SU-DHL-6 (cell line): ENCODE data around the gene TSTD1.

Experiments used
- H2AFZ ChIP-seq: fragments of 200-600 bp; sonication (generic); 2 replicates; pipeline ENCODE4 v1.6.1; 2014; ENCODE audit warnings: low read depth, mild to moderate bottlenecking, moderate library complexity, mixed read lengths, antibody characterized with exemption, low read length; ENCODE audit not compliant: severe bottlenecking
- H3F3A ChIP-seq: fragments of 200-600 bp; shearing (Covaris generic); 2 replicates; pipeline ENCODE4 v1.6.0; 2016; ENCODE audit warnings: antibody characterized with exemption, mild to moderate bottlenecking; ENCODE audit not compliant: insufficient read depth
- H3K27ac ChIP-seq: fragments of 200-600 bp; sonication (generic); 2 replicates; pipeline ENCODE4 v1.5.1; 2016; ENCODE audit warnings: low read depth, mild to moderate bottlenecking, low read length, moderate library complexity, mixed read lengths
- H3K27me3 ChIP-seq: fragments of 200-600 bp; sonication (generic), shearing (Covaris generic); 2 replicates; pipeline ENCODE4 v1.6.0; 2014; ENCODE audit warnings: mild to moderate bottlenecking, low read length
- H3K36me3 ChIP-seq: fragments of 200-600 bp; sonication (generic); 2 replicates; pipeline ENCODE4 v1.6.1; 2014; ENCODE audit warnings: mild to moderate bottlenecking, low read length, mixed read lengths
- H3K4me2 ChIP-seq: fragments of 300-600, 200-600 bp; shearing (Covaris generic), sonication (generic); 2 replicates; pipeline ENCODE4 v1.6.0; 2014; ENCODE audit warnings: low read length, low read depth, mild to moderate bottlenecking; ENCODE audit not compliant: poor library complexity, severe bottlenecking
- H3K4me3 ChIP-seq: fragments of 200-600 bp; sonication (generic); 2 replicates; pipeline ENCODE4 v1.5.1; 2014; ENCODE audit warnings: antibody characterized with exemption, low read length, mild to moderate bottlenecking, mixed read lengths; ENCODE audit not compliant: insufficient read depth, poor library complexity, severe bottlenecking
- H3K79me2 ChIP-seq: fragments of 200-600 bp; sonication (generic); 2 replicates; pipeline ENCODE4 v1.6.1; 2014; ENCODE audit warnings: mild to moderate bottlenecking, low read length, moderate library complexity; ENCODE audit not compliant: insufficient read depth
- H3K9ac ChIP-seq: fragments of 200-600 bp; sonication (generic); 2 replicates; pipeline ENCODE4 v1.7.0; 2014; ENCODE audit warnings: mild to moderate bottlenecking, low read length
- H3K9me2 ChIP-seq: fragments of 200-600 bp; sonication (generic); replicated peaks from 2 replicates; pipeline ENCODE4 v1.6.1; 2014; ENCODE audit warnings: low read length; ENCODE audit not compliant: insufficient read depth
- H3K9me3 ChIP-seq: fragments of 200-600 bp; sonication (generic); 2 replicates; pipeline ENCODE4 v1.6.1; 2014; ENCODE audit warnings: low read length, mixed read lengths; ENCODE audit not compliant: insufficient read depth
- H4K20me1 ChIP-seq: fragments of 200-600 bp; sonication (generic); 2 replicates; pipeline ENCODE4 v1.6.1; 2014; ENCODE audit warnings: low read depth, mild to moderate bottlenecking, antibody characterized with exemption, low read length, moderate library complexity, mixed read lengths
- CTCF ChIP-seq: fragments of 200-600 bp; sonication (generic); IDR thresholded peaks from one replicate; pipeline ENCODE4 v1.5.1; 2017; ENCODE audit warnings: antibody characterized with exemption, mild to moderate bottlenecking, low read length, moderate library complexity; ENCODE audit not compliant: insufficient read depth, poor library complexity, severe bottlenecking
- EZH2phosphoT487 ChIP-seq: fragments of 200-600 bp; sonication (generic), shearing (Covaris generic); conservative IDR thresholded peaks from 2 replicates; pipeline ENCODE4 v1.6.1; 2018; ENCODE audit warnings: mild to moderate bottlenecking, antibody characterized with exemption, low read length, moderate library complexity, mixed read lengths

Gene TSTD1

GRCh38 chr1:161000736-161001480 lies 37.9 kb downstream of the TSTD1 start:
- Histone ChIP-seq H2AFZ (no peak overlapping the region), H3K9me2 (no peaks in the 10 kb centered on the region), H3F3A (no peaks in the 10 kb centered on the region), H3K9ac (no peak overlapping the region), H3K27me3 (no peaks in the 10 kb centered on the region), H3K27ac (no peak overlapping the region), H3K4me2 (no peak overlapping the region), H3K9me3 (no peaks in the 10 kb centered on the region), H3K4me3 (no peak overlapping the region), H3K36me3 (no peaks in the 10 kb centered on the region), H4K20me1 (no peaks in the 10 kb centered on the region), H3K79me2 (no peaks in the 10 kb centered on the region)
- TF ChIP-seq CTCF = no peak
- TF ChIP-seq EZH2phosphoT487 = no peak

DNA sequence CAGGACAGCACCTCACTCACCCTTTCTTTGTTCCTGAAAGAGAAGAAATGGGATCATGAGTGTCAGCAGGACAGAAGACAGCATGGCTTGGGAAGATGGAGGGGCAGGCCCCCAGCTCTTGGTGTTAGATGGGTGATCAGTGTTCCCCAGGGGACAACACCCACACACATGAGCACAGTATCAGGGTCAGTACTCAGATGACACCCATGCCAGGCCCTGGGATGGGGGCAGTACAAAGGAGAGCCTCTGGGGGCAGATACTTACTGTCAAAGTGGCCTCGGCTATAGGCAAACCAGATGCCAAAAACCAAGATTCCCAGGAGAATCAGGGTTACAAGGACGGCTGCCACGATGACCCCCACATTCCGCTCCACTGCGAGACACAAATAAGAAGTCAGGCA lies 39.4 kb downstream of the TSTD1 start:
- no peaks in the 10 kb centered on the region for H3K36me3 ChIP-seq
- H3K9me3 ChIP-seq = no peaks in the 10 kb centered on the region

GRCh38 chr1:160997323-160998038 lies 41.3 kb downstream of the TSTD1 start:
- Histone ChIP-seq H3K4me3 (no peak overlapping the region), H3K9ac (no peak overlapping the region), H3K27ac (no peak overlapping the region), H3K79me2 (no peaks in the 10 kb centered on the region), H3K9me2 (no peaks in the 10 kb centered on the region), H3K9me3 (no peaks in the 10 kb centered on the region), H2AFZ (no peak overlapping the region), H3K36me3 (no peaks in the 10 kb centered on the region), H3F3A (no peaks in the 10 kb centered on the region), H4K20me1 (no peaks in the 10 kb centered on the region), H3K27me3 (no peaks in the 10 kb centered on the region), H3K4me2 (no peak overlapping the region)
- TF ChIP-seq EZH2phosphoT487 = no peak
- no peak for TF ChIP-seq CTCF

More for the DNA sequence above, 39.4 kb downstream of the TSTD1 start:
- Histone ChIP-seq H3K4me3 (no peak overlapping the region), H3K9ac (no peak overlapping the region), H3K9me2 (no peaks in the 10 kb centered on the region), H3K27ac (no peak overlapping the region), H4K20me1 (no peaks in the 10 kb centered on the region), H3K27me3 (no peaks in the 10 kb centered on the region), H3F3A (no peaks in the 10 kb centered on the region), H3K4me2 (no peak overlapping the region), H2AFZ (no peak overlapping the region), H3K79me2 (no peaks in the 10 kb centered on the region)
- TF ChIP-seq EZH2phosphoT487 (no peak), CTCF (no peak)
